ENCODE results near the gene PRDM1.
A peak's percentile ranks its signal among the peaks of the same experiment; 100 is the strongest.

The PRDM1 gene

DNA sequence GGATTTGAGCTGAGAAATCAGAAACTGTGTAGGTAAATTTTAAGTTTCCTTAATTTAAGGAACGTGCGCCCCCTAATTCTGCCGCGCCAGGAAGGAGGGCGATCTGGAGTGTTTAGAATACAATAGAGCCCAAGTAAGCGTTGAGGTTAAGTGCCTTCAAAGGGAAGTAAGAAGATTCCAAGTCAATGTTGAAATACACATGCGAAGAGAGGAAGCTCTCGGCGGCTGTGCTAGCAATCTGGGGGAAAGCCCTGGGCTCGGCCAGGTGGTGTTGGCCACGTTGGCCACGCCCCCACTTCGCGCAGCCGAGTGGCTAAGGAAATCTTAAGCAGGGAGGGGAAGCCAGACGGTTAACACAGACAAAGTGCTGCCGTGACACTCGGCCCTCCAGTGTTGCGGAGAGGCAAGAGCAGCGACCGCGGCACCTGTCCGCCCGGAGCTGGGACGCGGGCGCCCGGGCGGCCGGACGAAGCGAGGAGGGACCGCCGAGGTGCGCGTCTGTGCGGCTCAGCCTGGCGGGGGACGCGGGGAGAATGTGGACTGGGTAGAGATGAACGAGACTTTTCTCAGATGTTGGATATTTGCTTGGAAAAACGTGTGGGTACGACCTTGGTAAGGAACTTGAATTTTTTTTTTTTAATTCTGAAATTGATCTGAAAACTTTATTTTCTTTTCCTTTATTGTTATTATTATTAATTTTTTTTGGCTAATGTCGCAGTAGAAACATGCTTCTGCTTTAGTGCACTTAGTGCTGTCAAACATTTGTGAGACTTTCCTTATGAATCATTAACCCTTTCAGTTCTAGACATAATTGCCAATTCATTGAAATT lies at the start of gene PRDM1:
TSS of gene PRDM1 (plus strand) at position 353 of the 830 bp plus-strand sequence. CDS start at position 571, 218 bp downstream.
- Mint-ChIP-seq H3K27ac (peak within 1 kb of the TSS; percentile 72 to 86), H3K9me3 (no peaks in the 10 kb centered on the region), H3K27me3 (peaks cover 84% of the 10 kb centered on the region), H3K4me1 (peaks cover 78% of the 10 kb centered on the region), H3K4me3 (peak within 1 kb of the TSS; percentile 93 to 94)
- peak; percentile 72 to 86 for DNase-seq
- ATAC-seq, result peak; percentile 92

- DNase-seq (no peak), ATAC-seq (no peak)
- Mint-ChIP-seq H3K9me3 (peaks cover 9 to 20% of the 10 kb centered on the region in 2 donors), H3K4me1 (peaks cover 8% of the 10 kb centered on the region), H3K4me3 (no peak overlapping the region), H3K27me3 (no peaks in the 10 kb centered on the region), H3K27ac (no peak overlapping the region)
Observed at GRCh38 chr6:106037060-106037459, 49.1 kb upstream of the PRDM1 start.

GRCh38 chr6:106039897-106040592 lies 46.1 kb upstream of the PRDM1 start:
- Mint-ChIP-seq H3K9me3 (peaks cover 9 to 18% of the 10 kb centered on the region in 2 donors), H3K4me1 (peaks cover 8% of the 10 kb centered on the region), H3K27me3 (peaks cover 5% of the 10 kb centered on the region), H3K4me3 (no peak overlapping the region), H3K27ac (no peak overlapping the region)
- no peak for DNase-seq
- ATAC-seq, result no peak

- Mint-ChIP-seq H3K4me3 (no peak overlapping the region), H3K27ac (no peak overlapping the region), H3K27me3 (peaks cover 30% of the 10 kb centered on the region), H3K9me3 (no peaks in the 10 kb centered on the region), H3K4me1 (peaks cover 6% of the 10 kb centered on the region)
- ATAC-seq (no peak), DNase-seq (no peak)
Observed at GRCh38 chr6:106044151-106044550, 42.0 kb upstream of the PRDM1 start.

GRCh38 chr6:106045077-106045476 lies 41.1 kb upstream of the PRDM1 start:
- no peak for ATAC-seq
- H3K4me3 Mint-ChIP-seq, result no peak overlapping the region
- H3K9me3 Mint-ChIP-seq, result no peaks in the 10 kb centered on the region
- peaks cover 6% of the 10 kb centered on the region for H3K4me1 Mint-ChIP-seq
- no peak for DNase-seq
- peaks cover 40% of the 10 kb centered on the region for H3K27me3 Mint-ChIP-seq
- H3K27ac Mint-ChIP-seq, result no peak overlapping the region

- no peak for ATAC-seq
Observed at GRCh38 chr6:106046116-106046853, 39.9 kb upstream of the PRDM1 start.

GRCh38 chr6:106046854-106047200 lies 39.3 kb upstream of the PRDM1 start:
- Mint-ChIP-seq H3K4me1 (peaks cover 6% of the 10 kb centered on the region), H3K27ac (no peak overlapping the region), H3K27me3 (peaks cover 51% of the 10 kb centered on the region), H3K9me3 (no peaks in the 10 kb centered on the region), H3K4me3 (no peak overlapping the region)
- DNase-seq (no peak), ATAC-seq (no peak)

More at GRCh38 chr6:106046116-106046853, 39.9 kb upstream of the PRDM1 start:
- Mint-ChIP-seq H3K27ac (no peak overlapping the region), H3K27me3 (peaks cover 46% of the 10 kb centered on the region), H3K4me3 (no peak overlapping the region), H3K9me3 (no peaks in the 10 kb centered on the region), H3K4me1 (peaks cover 6% of the 10 kb centered on the region)
- DNase-seq, result no peak

- peaks cover 6% of the 10 kb centered on the region for H3K4me1 Mint-ChIP-seq
- ATAC-seq, result no peak
- peaks cover 52% of the 10 kb centered on the region for H3K27me3 Mint-ChIP-seq
- DNase-seq, result no peak
- no peak overlapping the region for H3K27ac Mint-ChIP-seq
- H3K9me3 Mint-ChIP-seq, result no peaks in the 10 kb centered on the region
- H3K4me3 Mint-ChIP-seq, result no peak overlapping the region
Observed at GRCh38 chr6:106048336-106048735, 37.8 kb upstream of the PRDM1 start.

DNA sequence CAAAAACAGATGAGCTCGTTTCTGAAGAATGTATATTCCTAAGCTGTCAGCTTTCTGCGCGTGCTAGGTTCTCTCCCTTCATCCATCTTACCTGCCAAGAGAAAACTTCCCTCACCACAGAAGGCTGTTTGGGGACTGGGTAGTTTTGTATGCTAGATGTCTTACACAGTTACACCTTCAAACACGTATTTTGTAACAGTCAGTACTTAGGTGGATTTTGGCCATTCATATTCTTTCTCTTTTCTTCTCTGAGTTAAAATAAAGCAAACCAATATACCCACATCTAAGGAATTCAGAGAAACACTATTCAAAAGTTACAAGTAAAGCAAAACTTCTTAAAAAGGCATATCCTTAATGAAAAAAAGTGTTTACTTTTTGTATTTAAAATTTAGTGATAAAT lies 35.6 kb upstream of the PRDM1 start:
- DNase-seq, result no peak
- no peaks in the 10 kb centered on the region for H3K9me3 Mint-ChIP-seq
- H3K4me1 Mint-ChIP-seq, result peaks cover 6% of the 10 kb centered on the region
- H3K27me3 Mint-ChIP-seq, result peaks cover 50% of the 10 kb centered on the region
- no peak overlapping the region for H3K4me3 Mint-ChIP-seq
- no peak overlapping the region for H3K27ac Mint-ChIP-seq
- ATAC-seq, result no peak

DNA sequence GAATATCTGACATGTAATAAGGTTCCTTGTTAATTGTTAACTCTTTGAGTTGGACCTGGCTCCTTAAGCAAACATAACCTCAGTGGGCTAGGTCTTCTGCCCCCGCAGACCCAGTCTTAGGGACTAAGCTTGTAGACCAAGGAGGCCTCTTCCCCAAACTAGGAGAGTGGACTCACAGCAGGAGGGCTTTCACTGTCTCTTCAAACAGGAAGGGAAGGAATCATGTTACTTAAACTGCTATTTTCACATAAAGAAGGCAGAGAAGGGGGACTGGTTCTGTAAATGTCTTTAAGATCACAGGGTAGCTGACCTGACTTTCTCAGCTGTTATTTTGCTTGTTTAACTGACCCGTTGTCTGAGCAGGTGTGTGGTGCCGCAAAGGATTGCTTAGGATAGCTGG lies 34.9 kb upstream of the PRDM1 start:
- H3K27me3 Mint-ChIP-seq, result peaks cover 43% of the 10 kb centered on the region

DNA sequence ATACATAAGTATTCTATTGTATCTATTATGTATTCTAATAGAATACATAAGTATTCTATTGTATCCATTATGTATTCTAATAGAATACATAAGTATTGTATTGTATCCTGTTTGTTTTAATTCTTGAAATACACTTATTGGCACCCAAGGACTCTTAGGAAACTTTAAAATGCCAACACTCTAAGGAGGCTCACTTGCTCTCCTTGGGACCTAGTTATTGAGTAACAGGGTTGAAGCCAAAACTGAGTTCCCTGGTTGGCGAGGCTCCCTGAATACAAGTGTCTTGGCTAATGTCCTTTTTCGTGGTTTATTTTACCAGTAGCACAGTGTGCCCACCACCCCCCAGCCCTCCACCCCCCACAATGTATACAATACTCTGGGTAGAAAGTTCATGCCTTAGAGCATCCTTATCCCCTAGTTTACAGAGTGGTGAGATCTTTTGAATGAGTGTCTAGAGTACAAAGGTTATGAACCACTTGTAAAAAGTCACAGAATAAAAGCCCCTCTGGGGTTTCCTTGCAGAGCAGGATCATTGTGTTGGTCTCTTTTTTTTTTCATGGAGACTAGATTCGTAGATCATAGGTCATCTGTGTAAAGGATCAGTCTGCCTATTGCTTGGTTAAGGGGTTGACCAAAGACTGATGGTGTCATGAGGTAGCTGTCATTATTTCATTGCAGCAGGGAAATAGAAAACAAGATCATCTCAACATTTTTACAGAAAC lies 32.5 kb upstream of the PRDM1 start:
- Mint-ChIP-seq H3K27me3 (peaks cover 31% of the 10 kb centered on the region), H3K27ac (no peak overlapping the region), H3K4me1 (peaks cover 10% of the 10 kb centered on the region)

More for the DNA sequence above, 34.9 kb upstream of the PRDM1 start:
- H3K9me3 Mint-ChIP-seq, result no peaks in the 10 kb centered on the region
- DNase-seq (no peak), ATAC-seq (no peak)
- peaks cover 7% of the 10 kb centered on the region for H3K4me1 Mint-ChIP-seq
- H3K27ac Mint-ChIP-seq, result no peak overlapping the region
- H3K4me3 Mint-ChIP-seq, result no peak overlapping the region

GRCh38 chr6:106055489-106055888 lies 30.6 kb upstream of the PRDM1 start:
- no peak overlapping the region for H3K27ac Mint-ChIP-seq
- H3K9me3 Mint-ChIP-seq, result no peaks in the 10 kb centered on the region
- no peak overlapping the region for H3K4me3 Mint-ChIP-seq

More for the DNA sequence above, 32.5 kb upstream of the PRDM1 start:
- ATAC-seq, result no peak
- no peak overlapping the region for H3K4me3 Mint-ChIP-seq
- no peaks in the 10 kb centered on the region for H3K9me3 Mint-ChIP-seq
- DNase-seq, result no peak

DNA sequence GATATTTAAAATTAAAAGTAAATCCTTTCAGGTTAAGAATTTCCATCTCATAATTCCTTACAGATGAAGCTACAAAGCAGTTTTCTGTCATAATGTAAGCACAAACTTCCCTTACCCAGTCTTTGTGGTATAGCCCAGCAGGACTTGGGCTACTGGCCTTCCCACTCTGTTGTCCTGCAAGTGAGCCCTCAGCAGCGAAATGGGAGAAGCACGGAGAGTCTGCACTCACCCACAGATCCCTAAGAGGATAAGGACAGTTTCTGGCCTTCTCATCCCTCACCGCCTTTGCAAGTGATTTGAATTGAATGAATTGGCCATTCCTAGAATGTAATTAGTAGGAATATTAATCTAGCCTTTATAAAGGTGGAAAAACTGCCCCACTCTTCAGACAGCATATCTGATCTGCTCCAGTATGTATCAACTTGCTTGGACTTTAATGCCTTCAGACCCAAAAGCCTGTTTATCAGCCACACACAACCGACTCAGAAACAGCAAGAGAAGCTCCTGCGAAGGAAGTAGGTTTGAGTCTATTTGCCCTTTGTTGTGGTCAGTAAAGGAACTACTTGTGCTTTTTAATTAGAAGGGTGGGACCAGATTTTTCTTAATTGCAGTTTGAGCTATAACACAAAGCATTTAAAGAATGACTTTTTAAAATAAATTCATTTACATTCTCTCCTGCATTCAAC lies 29.9 kb upstream of the PRDM1 start:
- no peak for DNase-seq
- Mint-ChIP-seq H3K27me3 (peaks cover 14% of the 10 kb centered on the region), H3K27ac (no peak overlapping the region), H3K4me1 (peaks cover 10% of the 10 kb centered on the region), H3K9me3 (no peaks in the 10 kb centered on the region), H3K4me3 (no peak overlapping the region)
- no peak for ATAC-seq

More at GRCh38 chr6:106055489-106055888, 30.6 kb upstream of the PRDM1 start:
- Mint-ChIP-seq H3K27me3 (peaks cover 18% of the 10 kb centered on the region), H3K4me1 (peaks cover 10% of the 10 kb centered on the region)
- ATAC-seq (no peak), DNase-seq (no peak)

- no peak overlapping the region for H3K27ac Mint-ChIP-seq
- H3K4me1 Mint-ChIP-seq, result peaks cover 10% of the 10 kb centered on the region
- ATAC-seq (no peak), DNase-seq (no peak)
- peaks cover 7% of the 10 kb centered on the region for H3K27me3 Mint-ChIP-seq
- H3K9me3 Mint-ChIP-seq, result no peaks in the 10 kb centered on the region
- no peak overlapping the region for H3K4me3 Mint-ChIP-seq
Observed at GRCh38 chr6:106056746-106057390, 29.3 kb upstream of the PRDM1 start.

All from stimulated activated naive CD8-positive, alpha-beta T cell treated with anti-CD3 and anti-CD28 coated beads, Interleukin-15, amount 100 ng/mL, for 72 hours (primary cell).